ENCODE data around the gene ZNF438. TPM values are rescaled to one million over a fixed set of nuclear protein-coding genes. Genes with fewer than 3 reads are reported as not detected.
"Not testable (repeated sequence)": the region's sequence is repeated elsewhere in the genome, so short reads cannot be mapped to it uniquely, and the experiment has no call there.

The ZNF438 gene
- total RNA-seq, 4 donors from 2014 or later, result 2.9 to 9.3 (median 5.9) TPM

GRCh38 chr10:31030800-31031199 lies 865 bp downstream of the ZNF438 start:
- 75 to 77% methylated on average over 8 of the region's 8 CpGs for WGBS, 2 donors
- Histone ChIP-seq H3K4me3 (peak overlapping the region; percentile 42 to 85 (median 66)), H3K4me1 (peaks cover 13 to 59% (median 17%) of the 10 kb centered on the region in 3 donors), H3K27me3 (no peaks in the 10 kb centered on the region), H3K36me3 (no peaks in the 10 kb centered on the region), H3K9me3 (no peaks in the 10 kb centered on the region), H3K27ac (peak overlapping the region; percentile 97 to 100 (median 98))
- TF ChIP-seq, protein P1, sequence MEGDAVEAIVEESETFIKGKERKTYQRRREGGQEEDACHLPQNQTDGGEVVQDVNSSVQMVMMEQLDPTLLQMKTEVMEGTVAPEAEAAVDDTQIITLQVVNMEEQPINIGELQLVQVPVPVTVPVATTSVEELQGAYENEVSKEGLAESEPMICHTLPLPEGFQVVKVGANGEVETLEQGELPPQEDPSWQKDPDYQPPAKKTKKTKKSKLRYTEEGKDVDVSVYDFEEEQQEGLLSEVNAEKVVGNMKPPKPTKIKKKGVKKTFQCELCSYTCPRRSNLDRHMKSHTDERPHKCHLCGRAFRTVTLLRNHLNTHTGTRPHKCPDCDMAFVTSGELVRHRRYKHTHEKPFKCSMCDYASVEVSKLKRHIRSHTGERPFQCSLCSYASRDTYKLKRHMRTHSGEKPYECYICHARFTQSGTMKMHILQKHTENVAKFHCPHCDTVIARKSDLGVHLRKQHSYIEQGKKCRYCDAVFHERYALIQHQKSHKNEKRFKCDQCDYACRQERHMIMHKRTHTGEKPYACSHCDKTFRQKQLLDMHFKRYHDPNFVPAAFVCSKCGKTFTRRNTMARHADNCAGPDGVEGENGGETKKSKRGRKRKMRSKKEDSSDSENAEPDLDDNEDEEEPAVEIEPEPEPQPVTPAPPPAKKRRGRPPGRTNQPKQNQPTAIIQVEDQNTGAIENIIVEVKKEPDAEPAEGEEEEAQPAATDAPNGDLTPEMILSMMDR (IDR thresholded peaks at IDR 0.05), result no peak
- TF ChIP-seq POLR2A (IDR thresholded peaks at IDR 0.05), result no peak
- no peak for DNase-seq
- intact Hi-C loops (cut with DNase I), result no loop called here

DNA sequence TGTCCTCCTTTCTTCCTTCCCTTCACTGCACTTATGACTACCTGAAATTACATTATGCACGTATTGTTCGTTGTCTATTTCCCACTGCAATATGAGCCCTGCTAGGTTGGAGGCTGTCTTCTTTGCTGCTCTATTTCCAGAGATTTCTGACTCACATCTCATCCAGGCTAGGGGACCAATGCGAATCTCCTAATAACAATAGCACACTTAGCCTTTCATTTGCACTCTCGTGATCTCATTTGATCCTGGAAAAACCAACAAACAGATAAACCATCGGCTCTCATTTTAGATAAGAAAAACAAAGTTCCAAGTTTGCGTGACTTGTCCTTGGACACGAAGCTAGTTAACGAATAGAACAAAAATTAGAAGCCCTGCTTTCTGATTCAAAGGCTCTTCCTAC lies 1.4 kb downstream of the ZNF438 start:
- Histone ChIP-seq H3K27ac (peak overlapping the region in 2 of 4 donors; percentile 97 to 100), H3K9me3 (no peaks in the 10 kb centered on the region), H3K4me3 (no peak overlapping the region), H3K27me3 (no peaks in the 10 kb centered on the region), H3K4me1 (peaks cover 13 to 59% (median 17%) of the 10 kb centered on the region in 3 donors), H3K36me3 (no peaks in the 10 kb centered on the region)
- DNase-seq, result no peak
- WGBS, 2 donors, result 76 to 81% methylated on average over 8 of the region's 8 CpGs
- TF ChIP-seq, protein P1 (IDR thresholded peaks at IDR 0.05), result no peak
- no peak for TF ChIP-seq POLR2A (IDR thresholded peaks at IDR 0.05)
- intact Hi-C loops (cut with DNase I), result no loop called here

- Histone ChIP-seq H3K27me3 (no peaks in the 10 kb centered on the region), H3K36me3 (no peaks in the 10 kb centered on the region), H3K4me3 (no peak overlapping the region), H3K9me3 (no peaks in the 10 kb centered on the region), H3K27ac (peak overlapping the region in 2 of 4 donors; percentile 65 to 75), H3K4me1 (peaks cover 8 to 54% (median 13%) of the 10 kb centered on the region in 3 donors)
- WGBS, 2 donors, result 51 to 55% methylated on average over 2 of the region's 2 CpGs
- DNase-seq, result no peak
- TF ChIP-seq POLR2A (IDR thresholded peaks at IDR 0.05), result no peak
- TF ChIP-seq, protein P1 (IDR thresholded peaks at IDR 0.05), result no peak
- intact Hi-C loops (cut with DNase I), result no loop called here
These were observed 3.6 kb downstream of the ZNF438 start for GRCh38 chr10:31028081-31028480.

DNA sequence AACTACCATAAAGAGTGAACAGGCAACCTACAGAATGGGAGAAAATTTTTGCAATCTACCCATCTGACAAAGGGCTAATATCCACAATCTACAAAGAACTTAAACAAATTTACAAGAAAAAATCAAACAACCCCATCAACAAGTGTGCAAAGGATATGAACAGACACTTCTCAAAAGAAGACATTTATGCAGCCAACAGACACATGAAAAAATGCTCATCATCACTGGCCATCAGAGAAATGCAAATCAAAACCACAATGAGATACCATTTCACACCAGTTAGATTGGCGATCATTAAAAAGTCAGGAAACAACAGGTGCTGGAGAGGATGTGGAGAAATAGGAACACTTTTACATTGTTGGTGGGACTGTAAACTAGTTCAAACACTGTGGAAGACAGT lies 5.4 kb downstream of the ZNF438 start:
- H3K4me1 ChIP-seq, result peaks cover 8 to 49% (median 13%) of the 10 kb centered on the region in 3 donors
- WGBS, 2 donors, result 83 to 100% methylated on average over 1 of the region's 1 CpG
- intact Hi-C loops (cut with DNase I); H3K9me3 ChIP-seq; H3K4me3 ChIP-seq; H3K27ac ChIP-seq; H3K36me3 ChIP-seq; DNase-seq; H3K27me3 ChIP-seq: not testable (repeated sequence)

GRCh38 chr10:31025142-31025541 lies 6.5 kb downstream of the ZNF438 start:
- H3K27me3 ChIP-seq, result no peaks in the 10 kb centered on the region
- no peak overlapping the region for H3K4me3 ChIP-seq
- intact Hi-C loops (cut with DNase I), result no loop called here
- TF ChIP-seq, protein P1 (IDR thresholded peaks at IDR 0.05), result no peak
- no peak for TF ChIP-seq POLR2A (IDR thresholded peaks at IDR 0.05)
- peaks cover 0 to 38% (median 7%) of the 10 kb centered on the region in 3 donors for H3K4me1 ChIP-seq
- DNase-seq, result no peak
- peak overlapping the region in 1 of 4 donors; percentile 12 for H3K27ac ChIP-seq
- H3K36me3 ChIP-seq, result no peaks in the 10 kb centered on the region
- H3K9me3 ChIP-seq, result no peaks in the 10 kb centered on the region

DNA sequence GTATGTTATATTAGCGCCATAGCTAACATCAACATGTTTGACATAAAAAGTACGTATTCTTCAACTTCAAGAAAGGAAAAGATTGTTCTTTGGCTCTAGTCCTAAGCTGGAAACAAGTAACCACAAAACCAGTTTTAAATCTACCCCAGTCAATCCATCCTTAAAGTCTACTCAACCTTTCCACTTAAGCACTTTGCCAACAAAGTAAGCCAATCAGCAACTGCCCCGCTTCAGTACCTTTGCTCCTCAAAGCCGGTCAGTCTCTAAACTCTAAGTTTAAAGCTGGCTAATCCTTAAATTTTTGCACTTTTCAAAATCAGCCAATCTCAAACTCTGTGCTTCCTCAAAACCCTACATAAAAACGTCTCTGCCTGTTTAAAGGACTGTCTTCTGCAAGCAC lies 8.1 kb downstream of the ZNF438 start:
- WGBS, 2 donors, result 57 to 75% methylated on average over 5 of the region's 5 CpGs

More for the DNA sequence above, 8.1 kb downstream of the ZNF438 start:
- Histone ChIP-seq H3K27ac (no peak overlapping the region), H3K36me3 (no peaks in the 10 kb centered on the region), H3K27me3 (no peaks in the 10 kb centered on the region), H3K4me3 (no peak overlapping the region), H3K9me3 (no peaks in the 10 kb centered on the region), H3K4me1 (peaks cover 0 to 37% (median 3%) of the 10 kb centered on the region in 3 donors)
- TF ChIP-seq, protein P1 (IDR thresholded peaks at IDR 0.05), result no peak
- TF ChIP-seq POLR2A (IDR thresholded peaks at IDR 0.05), result no peak
- no peak for DNase-seq
- intact Hi-C loops (cut with DNase I), result no loop called here
